PFSK-1 (cell line): ENCODE results near the gene PRICKLE3.

Experiments used
- FOXP2 ChIP-seq: optimal IDR thresholded peaks from 2 replicates; pipeline ENCODE3; 2011; ENCODE audit warnings: borderline replicate concordance, control low read depth, inconsistent platforms; ENCODE audit not compliant: insufficient read depth; ENCODE audit errors: extremely low read length, extremely low read depth
- POLR2AphosphoS5 ChIP-seq: IDR thresholded peaks from 2 replicates; pipeline ENCODE4 v1.6.1; 2012; ENCODE audit warnings: low read depth, mild to moderate bottlenecking, control low read depth, low read length, moderate library complexity
- REST ChIP-seq, 2 experiments: IDR thresholded peaks; 2 replicates each; pipeline versions ENCODE4 v1.6.1 to v1.8.0; 2011 to 2012; ENCODE audit warnings: low read depth in 2 of 2, low read length in 2 of 2, control low read depth in 1 of 2, inconsistent platforms in 1 of 2, mild to moderate bottlenecking in 1 of 2, moderate library complexity in 1 of 2; ENCODE audit not compliant: insufficient read depth in 1 of 2
- SIN3A ChIP-seq: IDR thresholded peaks from 2 replicates; pipeline ENCODE4 v1.6.1; 2012; ENCODE audit warnings: mild to moderate bottlenecking, low read length, moderate library complexity, borderline replicate concordance; ENCODE audit not compliant: insufficient read depth
- TAF1 ChIP-seq: IDR thresholded peaks from 2 replicates; pipeline ENCODE4 v1.6.1; 2012; ENCODE audit warnings: low read length, control low read depth, borderline replicate concordance; ENCODE audit not compliant: insufficient read depth

GRCh38 chrX:49157194-49157593 lies 29.0 kb downstream of the PRICKLE3 start:
- TF ChIP-seq REST (IDR thresholded peaks at IDR 0.05; ENCODE audit: insufficient read depth in 1 of 2, low read depth in 2 of 2, low read length in 2 of 2) = no peak
- TF ChIP-seq TAF1 = no peak
- TF ChIP-seq SIN3A = no peak
- TF ChIP-seq POLR2AphosphoS5 = no peak
- no peak for TF ChIP-seq FOXP2
